Type B pancreatic cell (in vitro differentiated cells): ENCODE data around the gene SFR1. TPM values are rescaled to one million over a fixed set of nuclear protein-coding genes. Genes with fewer than 3 reads are reported as not detected.

ENCODE experiments used
- DNase-seq: peaks from one replicate; pipeline ENCODE4 v3.0.0; 2021; ENCODE audit warnings: mixed read lengths; ENCODE audit not compliant: unreplicated experiment; ENCODE audit errors: extremely low spot score
- H3K27ac Mint-ChIP-seq: 2 replicates; pipeline ENCODE4 v1.8.0; 2021; ENCODE audit warnings: mild to moderate bottlenecking, mixed read lengths
- H3K27me3 Mint-ChIP-seq: 2 replicates; pipeline ENCODE4 v1.8.0; 2021; ENCODE audit warnings: mixed read lengths
- H3K36me3 Mint-ChIP-seq: 2 replicates; pipeline ENCODE4 v1.8.0; 2021; ENCODE audit warnings: mixed read lengths
- H3K4me1 Mint-ChIP-seq: one replicate; pipeline ENCODE4 v1.8.0; 2021; ENCODE audit warnings: mixed read lengths; ENCODE audit not compliant: unreplicated experiment
- H3K4me3 Mint-ChIP-seq: 2 replicates; pipeline ENCODE4 v1.8.0; 2021; ENCODE audit warnings: mild to moderate bottlenecking, mixed read lengths
- H3K9me3 Mint-ChIP-seq: 2 replicates; pipeline ENCODE4 v1.8.0; 2021; ENCODE audit warnings: mixed read lengths
- CTCF ChIP-seq: fragments of 200-600 bp; sonication (generic); conservative IDR thresholded peaks from 2 replicates; pipeline ENCODE4 v1.5.0; 2021; ENCODE audit warnings: antibody characterized with exemption, mild to moderate bottlenecking
- total RNA-seq: library from RNA; stranded (reverse); gene quantifications from 2 replicates; pipeline ENCODE4 v1.2.1, GENCODE V29; 2021; ENCODE audit warnings: low replicate concordance

The SFR1 gene
- total RNA-seq, 1 donor from 2014 or later = 11.6 TPM

- Mint-ChIP-seq H3K9me3 (no peaks in the 10 kb centered on the region), H3K4me3 (no peak overlapping the region), H3K4me1 (no peaks in the 10 kb centered on the region), H3K27me3 (peaks cover 5% of the 10 kb centered on the region), H3K36me3 (no peaks in the 10 kb centered on the region), H3K27ac (no peak overlapping the region)
- TF ChIP-seq CTCF = no peak
- no peak for DNase-seq
Measured at GRCh38 chr10:104099269-104099668, 22.7 kb upstream of the SFR1 start.

GRCh38 chr10:104099941-104100340, 22.0 kb upstream of the SFR1 start:
- no peaks in the 10 kb centered on the region for H3K9me3 Mint-ChIP-seq
- peaks cover 5% of the 10 kb centered on the region for H3K27me3 Mint-ChIP-seq
- H3K27ac Mint-ChIP-seq = no peak overlapping the region
- no peaks in the 10 kb centered on the region for H3K4me1 Mint-ChIP-seq
- H3K36me3 Mint-ChIP-seq = no peaks in the 10 kb centered on the region
- H3K4me3 Mint-ChIP-seq = no peak overlapping the region
- no peak for DNase-seq
- no peak for TF ChIP-seq CTCF

GRCh38 chr10:104100795-104101194, 21.2 kb upstream of the SFR1 start:
- H3K4me1 Mint-ChIP-seq = no peaks in the 10 kb centered on the region
- no peaks in the 10 kb centered on the region for H3K36me3 Mint-ChIP-seq
- no peak for DNase-seq
- no peaks in the 10 kb centered on the region for H3K9me3 Mint-ChIP-seq
- no peak overlapping the region for H3K27ac Mint-ChIP-seq
- no peak for TF ChIP-seq CTCF
- no peak overlapping the region for H3K4me3 Mint-ChIP-seq
- H3K27me3 Mint-ChIP-seq = peaks cover 5% of the 10 kb centered on the region

GRCh38 chr10:104101902-104102301, 20.1 kb upstream of the SFR1 start:
- Mint-ChIP-seq H3K9me3 (no peaks in the 10 kb centered on the region), H3K27me3 (peaks cover 5% of the 10 kb centered on the region), H3K27ac (no peak overlapping the region), H3K36me3 (no peaks in the 10 kb centered on the region), H3K4me3 (no peak overlapping the region), H3K4me1 (no peaks in the 10 kb centered on the region)
- TF ChIP-seq CTCF = no peak
- no peak for DNase-seq

GRCh38 chr10:104103956-104104355, 18.0 kb upstream of the SFR1 start:
- Mint-ChIP-seq H3K36me3 (no peaks in the 10 kb centered on the region), H3K4me1 (no peaks in the 10 kb centered on the region), H3K4me3 (no peak overlapping the region), H3K27ac (no peak overlapping the region), H3K27me3 (peaks cover 5% of the 10 kb centered on the region), H3K9me3 (no peaks in the 10 kb centered on the region)
- no peak for DNase-seq
- no peak for TF ChIP-seq CTCF

- Mint-ChIP-seq H3K9me3 (no peaks in the 10 kb centered on the region), H3K27ac (no peak overlapping the region), H3K4me3 (no peak overlapping the region), H3K4me1 (no peaks in the 10 kb centered on the region), H3K36me3 (no peaks in the 10 kb centered on the region), H3K27me3 (peaks cover 5% of the 10 kb centered on the region)
- TF ChIP-seq CTCF = no peak
- DNase-seq = no peak
Measured at GRCh38 chr10:104104418-104104817, 17.6 kb upstream of the SFR1 start.
